Neuronal stem cell (in vitro differentiated cells): ENCODE data around the gene CLEC4F.

Experiments
- DNase-seq: peaks from one replicate; pipeline ENCODE4 v3.0.0-alpha.2; 2013; ENCODE audit warnings: low spot score
- H2AFZ ChIP-seq: one replicate; pipeline ENCODE4 v1.6.1; 2013; ENCODE audit warnings: mild to moderate bottlenecking, low read length, inconsistent platforms
- H2AK5ac ChIP-seq: 2 replicates; pipeline ENCODE4 v1.6.1; 2013; ENCODE audit warnings: low read depth, mild to moderate bottlenecking, inconsistent platforms, low read length, moderate library complexity, mixed read lengths
- H2BK120ac ChIP-seq: 2 replicates; pipeline ENCODE4 v1.6.1; 2013; ENCODE audit warnings: low read depth, mild to moderate bottlenecking, inconsistent platforms, low read length, moderate library complexity, mixed read lengths
- H2BK12ac ChIP-seq: one replicate; pipeline ENCODE4 v1.6.1; 2013; ENCODE audit warnings: low read length, inconsistent platforms
- H2BK15ac ChIP-seq: 2 replicates; pipeline ENCODE4 v1.6.1; 2013; ENCODE audit warnings: mild to moderate bottlenecking, low read length, inconsistent platforms, mixed read lengths
- H2BK5ac ChIP-seq: one replicate; pipeline ENCODE4 v1.6.1; 2013; ENCODE audit warnings: inconsistent platforms, mild to moderate bottlenecking, low read length, moderate library complexity
- H3K14ac ChIP-seq: one replicate; pipeline ENCODE4 v1.6.1; 2013; ENCODE audit warnings: low read length, inconsistent platforms
- H3K18ac ChIP-seq: 2 replicates; pipeline ENCODE4 v1.6.1; 2013; ENCODE audit warnings: low read length, inconsistent platforms
- H3K23ac ChIP-seq: 2 replicates; pipeline ENCODE4 v1.6.1; 2013; ENCODE audit warnings: low read depth, mild to moderate bottlenecking, mixed read lengths, low read length, inconsistent platforms; ENCODE audit not compliant: poor library complexity
- H3K27ac ChIP-seq: replicated peaks from 3 replicates; pipeline ENCODE4 v1.5.1; 2013; ENCODE audit warnings: low read length, inconsistent platforms
- H3K27me3 ChIP-seq, 3 experiments: 2 replicates each; pipeline ENCODE4 v1.6.1; 2013; ENCODE audit warnings: low read length in 3 of 3, mild to moderate bottlenecking in 2 of 3, inconsistent platforms in 1 of 3, low read depth in 1 of 3, mixed read lengths in 1 of 3, moderate library complexity in 1 of 3; ENCODE audit not compliant: control insufficient read depth in 3 of 3, insufficient read depth in 3 of 3
- H3K36me3 ChIP-seq, 2 donors: replicated peaks in 1 of 2; 2 replicates each; pipeline ENCODE4 v1.6.1; 2013; ENCODE audit warnings: low read length in 2 of 2; ENCODE audit not compliant: control insufficient read depth in 2 of 2, insufficient read depth in 2 of 2
- H3K4ac ChIP-seq: 2 replicates; pipeline ENCODE4 v1.6.1; 2013; ENCODE audit warnings: inconsistent platforms, mild to moderate bottlenecking, low read length, moderate library complexity
- H3K4me1 ChIP-seq, 2 donors: 1 replicate in 1 of 2; 2 replicates in 1 of 2; pipeline ENCODE4 v1.6.1; 2013; ENCODE audit warnings: low read length in 2 of 2, low read depth in 1 of 2; ENCODE audit not compliant: control insufficient read depth in 2 of 2, insufficient read depth in 1 of 2
- H3K4me2 ChIP-seq: one replicate; pipeline ENCODE4 v1.6.1; 2013; ENCODE audit warnings: mild to moderate bottlenecking, low read length, inconsistent platforms; ENCODE audit not compliant: insufficient read depth, poor library complexity, severe bottlenecking
- H3K4me3 ChIP-seq, 2 donors: 2 replicates each; pipeline ENCODE4 v1.5.1; 2013; ENCODE audit warnings: low read length in 2 of 2, mild to moderate bottlenecking in 2 of 2, inconsistent platforms in 1 of 2, moderate library complexity in 1 of 2
- H3K79me1 ChIP-seq: one replicate; pipeline ENCODE4 v1.6.1; 2013; ENCODE audit warnings: low read depth, mild to moderate bottlenecking, inconsistent platforms, low read length, moderate library complexity
- H3K9ac ChIP-seq: one replicate; pipeline ENCODE4 v1.6.1; 2013; ENCODE audit warnings: mild to moderate bottlenecking, low read depth, low read length, inconsistent platforms; ENCODE audit not compliant: poor library complexity
- H3K9me3 ChIP-seq, 2 donors: replicated peaks in 1 of 2; 2 replicates each; pipeline versions ENCODE3 to v1.6.1; 2013; ENCODE audit warnings: low read length in 2 of 2, mild to moderate bottlenecking in 2 of 2, inconsistent platforms in 1 of 2, low read depth in 1 of 2, mixed read lengths in 1 of 2, moderate library complexity in 1 of 2; ENCODE audit not compliant: control insufficient read depth in 2 of 2, insufficient read depth in 1 of 2
- H4K8ac ChIP-seq: one replicate; pipeline ENCODE4 v1.6.1; 2013; ENCODE audit warnings: low read depth, mild to moderate bottlenecking, inconsistent platforms, low read length, moderate library complexity
- H4K91ac ChIP-seq: one replicate; pipeline ENCODE4 v1.6.1; 2013; ENCODE audit warnings: low read length, low read depth, mild to moderate bottlenecking, inconsistent platforms; ENCODE audit not compliant: poor library complexity
- WGBS, 2 donors: extraction: QIAGEN DNeasy Blood & Tissue Kit; methylation state at CpG; one replicate each; pipeline ENCODE4 v1.1.7; 2013; ENCODE audit warnings: missing lambda C conversion rate in 2 of 2, mixed read lengths in 1 of 2; ENCODE audit not compliant: insufficient read length in 2 of 2, insufficient replicate concordance in 1 of 2; ENCODE audit errors: extremely low coverage in 2 of 2; 5-methylcytosine and 5-hydroxymethylcytosine counted together

CLEC4F gene

GRCh38 chr2:70795164-70795995, 25.0 kb downstream of the CLEC4F start:
- H3K4ac ChIP-seq: no peak overlapping the region
- no peak overlapping the region for H4K91ac ChIP-seq
- no peak overlapping the region for H2BK12ac ChIP-seq
- no peak overlapping the region for H2BK15ac ChIP-seq
- no peak overlapping the region for H4K8ac ChIP-seq
- no peaks in the 10 kb centered on the region for H3K36me3 ChIP-seq
- no peak overlapping the region for H3K18ac ChIP-seq
- H3K27me3 ChIP-seq: peaks cover 5 to 68% (median 19%) of the 10 kb centered on the region in 3 experiments
- H2BK5ac ChIP-seq: no peak overlapping the region
- no peak overlapping the region for H2AK5ac ChIP-seq
- no peak overlapping the region for H3K9ac ChIP-seq
- no peak overlapping the region for H3K4me2 ChIP-seq
- H3K4me1 ChIP-seq: peaks cover 0 to 7% of the 10 kb centered on the region in 2 donors
- H3K4me3 ChIP-seq: no peak overlapping the region
- WGBS, 2 donors: no CpG with 5 or more reads among the region's 4 CpGs
- H3K9me3 ChIP-seq: peaks cover 3 to 11% of the 10 kb centered on the region in 2 donors
- H3K14ac ChIP-seq: no peak overlapping the region
- DNase-seq: no peak
- H3K23ac ChIP-seq: no peak overlapping the region
- no peak overlapping the region for H2AFZ ChIP-seq
- no peak overlapping the region for H3K27ac ChIP-seq
- no peak overlapping the region for H2BK120ac ChIP-seq
- no peaks in the 10 kb centered on the region for H3K79me1 ChIP-seq

GRCh38 chr2:70793450-70793849, 26.9 kb downstream of the CLEC4F start:
- Histone ChIP-seq H3K27me3 (peaks cover 12 to 87% (median 31%) of the 10 kb centered on the region in 3 experiments), H4K91ac (no peak overlapping the region), H3K79me1 (no peaks in the 10 kb centered on the region), H3K14ac (no peak overlapping the region), H3K27ac (no peak overlapping the region), H3K9ac (no peak overlapping the region), H3K4me1 (peaks cover 0 to 9% of the 10 kb centered on the region in 2 donors), H3K18ac (no peak overlapping the region), H2AFZ (no peak overlapping the region), H4K8ac (no peak overlapping the region), H3K23ac (no peak overlapping the region), H3K36me3 (no peaks in the 10 kb centered on the region), H3K9me3 (peaks cover 0 to 8% of the 10 kb centered on the region in 2 donors), H3K4me2 (no peak overlapping the region), H2BK12ac (no peak overlapping the region), H2AK5ac (no peak overlapping the region), H3K4ac (no peak overlapping the region), H2BK15ac (no peak overlapping the region), H2BK5ac (no peak overlapping the region), H3K4me3 (no peak overlapping the region), H2BK120ac (no peak overlapping the region)
- no peak for DNase-seq
- no CpG with 5 or more reads among the region's 2 CpGs for WGBS, 2 donors

GRCh38 chr2:70790136-70790828, 30.1 kb downstream of the CLEC4F start, which contains the start of gene FIGLA:
Gene FIGLA (minus strand): TSS chr2:70790643. CDS start chr2:70790638, 5 bp downstream.
- no peak within 1 kb of the TSS for H3K14ac ChIP-seq
- peaks cover 12 to 88% (median 40%) of the 10 kb centered on the region in 3 experiments for H3K27me3 ChIP-seq
- peak; percentile 36 for DNase-seq
- peak within 1 kb of the TSS; percentile 88 for H3K4me2 ChIP-seq
- H3K79me1 ChIP-seq: no peaks in the 10 kb centered on the region
- H3K4me3 ChIP-seq: peak within 1 kb of the TSS in 1 of 2 donors; percentile 65
- H4K8ac ChIP-seq: no peak within 1 kb of the TSS
- no peak within 1 kb of the TSS for H4K91ac ChIP-seq
- H2BK5ac ChIP-seq: no peak within 1 kb of the TSS
- H3K18ac ChIP-seq: peak within 1 kb of the TSS; percentile 48
- H3K36me3 ChIP-seq: no peaks in the 10 kb centered on the region
- H2AK5ac ChIP-seq: no peak within 1 kb of the TSS
- no peak within 1 kb of the TSS for H2BK15ac ChIP-seq
- H2BK120ac ChIP-seq: no peak within 1 kb of the TSS
- H2AFZ ChIP-seq: peak within 1 kb of the TSS; percentile 78
- WGBS, 2 donors: no CpG with 5 or more reads among the region's 69 CpGs
- peaks cover 0 to 8% of the 10 kb centered on the region in 2 donors for H3K9me3 ChIP-seq
- H2BK12ac ChIP-seq: no peak within 1 kb of the TSS
- H3K23ac ChIP-seq: peak within 1 kb of the TSS; percentile 23
- peak within 1 kb of the TSS; percentile 50 for H3K9ac ChIP-seq
- H3K4me1 ChIP-seq: peaks cover 0 to 2% of the 10 kb centered on the region in 2 donors
- no peak within 1 kb of the TSS for H3K4ac ChIP-seq
- no peak within 1 kb of the TSS for H3K27ac ChIP-seq
